Kidney (tissue), 14 donors: ENCODE results near the gene SUB1. TPM values are rescaled to one million over a fixed set of nuclear protein-coding genes. Genes with fewer than 3 reads are reported as not detected.
"Not testable (repeated sequence)": the region's sequence is repeated elsewhere in the genome, so short reads cannot be mapped to it uniquely, and the experiment has no call there.

ENCODE experiments used
- DNase-seq, 5 donors: peaks; one replicate each; pipeline ENCODE4 v3.0.0-alpha.2; 2013 to 2020
- FAIRE-seq: peaks from 2 replicates; lab custom pipeline; 2012; peaks lifted over from hg19 to GRCh38; lab: Jason Lieb, UNC
- H3K27ac ChIP-seq, 2 donors: one replicate each; pipeline ENCODE4 v1.7.0; 2013; ENCODE audit warnings: low read depth in 2 of 2, low read length in 2 of 2, inconsistent platforms in 1 of 2
- H3K27me3 ChIP-seq: one replicate; pipeline ENCODE4 v1.7.1; 2013; ENCODE audit warnings: low read length, inconsistent platforms; ENCODE audit not compliant: control insufficient read depth, insufficient read depth
- H3K36me3 ChIP-seq, 3 donors: one replicate each; pipeline versions ENCODE4 v1.7.0 to v1.7.1; 2013; ENCODE audit warnings: low read length in 3 of 3, control low read depth in 1 of 3, inconsistent platforms in 1 of 3; ENCODE audit not compliant: insufficient read depth in 3 of 3, control insufficient read depth in 2 of 3
- H3K4me1 ChIP-seq, 3 donors: one replicate each; pipeline versions ENCODE4 v1.7.0 to v1.7.1; 2013; ENCODE audit warnings: low read length in 3 of 3, inconsistent platforms in 1 of 3, low read depth in 1 of 3; ENCODE audit not compliant: control insufficient read depth in 2 of 3, insufficient read depth in 2 of 3
- H3K4me3 ChIP-seq, 3 donors: one replicate each; pipeline versions ENCODE4 v1.7.0 to v1.8.1; 2013; ENCODE audit warnings: low read length in 3 of 3, control low read depth in 1 of 3, inconsistent platforms in 1 of 3
- H3K9ac ChIP-seq, 3 donors: one replicate each; pipeline versions ENCODE4 v1.7.0 to v1.7.1; 2013; ENCODE audit warnings: low read length in 3 of 3, control low read depth in 1 of 3, inconsistent platforms in 1 of 3
- H3K9me3 ChIP-seq, 3 donors: one replicate each; pipeline versions ENCODE4 v1.7.0 to v1.7.1; 2013; ENCODE audit warnings: low read length in 3 of 3, control low read depth in 1 of 3, inconsistent platforms in 1 of 3; ENCODE audit not compliant: control insufficient read depth in 2 of 3, insufficient read depth in 1 of 3
- CTCF ChIP-seq: IDR thresholded peaks from 3 replicates; pipeline ENCODE4 v1.5.1; 2012; ENCODE audit warnings: mild to moderate bottlenecking, moderate library complexity, borderline replicate concordance; ENCODE audit not compliant: insufficient read depth; ENCODE audit errors: extremely low read depth
- intact Hi-C: fragments of 100-400 bp; cut with DNase I; formaldehyde crosslinking; loops from one replicate; pipeline ENCODE4 v1.11.1; 2022
- polyA plus RNA-seq: library from polyadenylated mRNA; stranded (reverse); fragments of 350-450 nt; fragmentation: Illumina TruSeq; extraction: RNeasy Lipid Tissue Mini Kit (QIAGEN cat#74804); gene quantifications from one replicate; pipeline ENCODE4 v1.2.3, GENCODE V29; 2014; ENCODE audit warnings: low read depth, low replicate concordance; ENCODE audit not compliant: insufficient read depth
- total RNA-seq: library from RNA; stranded (reverse); fragmentation: NEBNext Ultra II Directional; extraction: Animal tissue kit (Norgen Biotek cat#: 25700); gene quantifications from one replicate; pipeline ENCODE4 v1.2.1, GENCODE V29; 2021
- donor health status: control.
- donor health status: control.
- donor health status: control.
- donor health status: control.
- donor health status: control.
- donor health status: DM: yes; HTN: yes; CAD: no.
- donor health status: Normal renal cell carcinoma (clear cell type).

Gene SUB1
- total and polyA plus RNA-seq, 2 donors from 2014 or later: 167 to 292 TPM

- FAIRE-seq (no peak), DNase-seq (no peak)
- H3K9ac ChIP-seq: no peak overlapping the region
- no peak overlapping the region for H3K4me3 ChIP-seq
- TF ChIP-seq CTCF: no peak
- H3K27ac ChIP-seq: no peak overlapping the region
- no peaks in the 10 kb centered on the region for H3K36me3 ChIP-seq
- H3K4me1 ChIP-seq: no peaks in the 10 kb centered on the region
- peaks cover 0 to 8% (median 0%) of the 10 kb centered on the region in 3 donors for H3K9me3 ChIP-seq
- no peaks in the 10 kb centered on the region for H3K27me3 ChIP-seq
- intact Hi-C loops: no loop called here
Observed at GRCh38 chr5:32571128-32571527, 14.2 kb upstream of the SUB1 start.

- no peak overlapping the region for H3K27ac ChIP-seq
Observed at GRCh38 chr5:32572778-32573480, 12.4 kb upstream of the SUB1 start.

GRCh38 chr5:32573481-32573854 lies 11.9 kb upstream of the SUB1 start:
- H3K4me1 ChIP-seq, H3K9me3 ChIP-seq, intact Hi-C loops, H3K27ac ChIP-seq, H3K9ac ChIP-seq, FAIRE-seq, DNase-seq, H3K4me3 ChIP-seq, H3K27me3 ChIP-seq, H3K36me3 ChIP-seq: not testable (repeated sequence)

More at GRCh38 chr5:32572778-32573480, 12.4 kb upstream of the SUB1 start:
- Histone ChIP-seq H3K4me3 (no peak overlapping the region), H3K27me3 (no peaks in the 10 kb centered on the region), H3K9me3 (no peaks in the 10 kb centered on the region), H3K9ac (no peak overlapping the region), H3K36me3 (no peaks in the 10 kb centered on the region), H3K4me1 (no peaks in the 10 kb centered on the region)
- FAIRE-seq (no peak), DNase-seq (no peak)
- intact Hi-C loops: no loop called here
- no peak for TF ChIP-seq CTCF

- no peaks in the 10 kb centered on the region for H3K4me1 ChIP-seq
- no peaks in the 10 kb centered on the region for H3K9me3 ChIP-seq
- no peak overlapping the region for H3K27ac ChIP-seq
- H3K27me3 ChIP-seq: no peaks in the 10 kb centered on the region
- no peaks in the 10 kb centered on the region for H3K36me3 ChIP-seq
- H3K9ac ChIP-seq: no peak overlapping the region
- FAIRE-seq (no peak), DNase-seq (no peak)
- H3K4me3 ChIP-seq: no peak overlapping the region
- no peak for TF ChIP-seq CTCF
- intact Hi-C loops: no loop called here
Observed at GRCh38 chr5:32574540-32575175, 10.7 kb upstream of the SUB1 start.
